ENCODE results near the gene VAMP2. TPM values are rescaled to one million over a fixed set of nuclear protein-coding genes. Genes with fewer than 3 reads are reported as not detected.

VAMP2 gene
- total and polyA plus RNA-seq, 9 of the 15 experiments (the other 6 are each of a cell fraction or from before 2014, with no cell fraction given): 2.3 to 31.8 (median 6.0) TPM

- no peak for TF ChIP-seq PRDM10 (IDR thresholded peaks at IDR 0.05; ENCODE audit: partially characterized antibody)
- TF ChIP-seq KAT8 (IDR thresholded peaks at IDR 0.05; ENCODE audit: low read depth): no peak
- no peak for TF ChIP-seq PATZ1 (CRISPR knock-in tag; IDR thresholded peaks at IDR 0.05; ENCODE audit: borderline replicate concordance)
- TF ChIP-seq ZKSCAN3 (CRISPR knock-in tag; IDR thresholded peaks at IDR 0.05): no peak
- TF ChIP-seq ZNF407 (IDR thresholded peaks at IDR 0.05; ENCODE audit: low read depth): no peak
- TF ChIP-seq ZNF449 (CRISPR knock-in tag; IDR thresholded peaks at IDR 0.05): no peak
- TF ChIP-seq ETV6 (IDR thresholded peaks at IDR 0.05; ENCODE audit: borderline replicate concordance in 1 of 2, low read depth in 2 of 2, low read length in 1 of 2): no peak
- TF ChIP-seq ETV6 (CRISPR knock-in tag; IDR thresholded peaks at IDR 0.05; ENCODE audit: borderline replicate concordance): no peak
- no peak for TF ChIP-seq SRF (CRISPR knock-in tag; IDR thresholded peaks at IDR 0.05)
- TF ChIP-seq ZNF766 (CRISPR knock-in tag; conservative IDR thresholded peaks at IDR 0.05): no peak
Observed at GRCh38 chr17:8185582-8186445, 23.1 kb upstream of the VAMP2 start (continued).
